Measurements from ENCODE around the gene BAHCC1. TPM values are rescaled to one million over a fixed set of nuclear protein-coding genes. Genes with fewer than 3 reads are reported as not detected.

BAHCC1 gene
- total RNA-seq, 1 experiment from 2014 or later, result 9.6 TPM

DNA sequence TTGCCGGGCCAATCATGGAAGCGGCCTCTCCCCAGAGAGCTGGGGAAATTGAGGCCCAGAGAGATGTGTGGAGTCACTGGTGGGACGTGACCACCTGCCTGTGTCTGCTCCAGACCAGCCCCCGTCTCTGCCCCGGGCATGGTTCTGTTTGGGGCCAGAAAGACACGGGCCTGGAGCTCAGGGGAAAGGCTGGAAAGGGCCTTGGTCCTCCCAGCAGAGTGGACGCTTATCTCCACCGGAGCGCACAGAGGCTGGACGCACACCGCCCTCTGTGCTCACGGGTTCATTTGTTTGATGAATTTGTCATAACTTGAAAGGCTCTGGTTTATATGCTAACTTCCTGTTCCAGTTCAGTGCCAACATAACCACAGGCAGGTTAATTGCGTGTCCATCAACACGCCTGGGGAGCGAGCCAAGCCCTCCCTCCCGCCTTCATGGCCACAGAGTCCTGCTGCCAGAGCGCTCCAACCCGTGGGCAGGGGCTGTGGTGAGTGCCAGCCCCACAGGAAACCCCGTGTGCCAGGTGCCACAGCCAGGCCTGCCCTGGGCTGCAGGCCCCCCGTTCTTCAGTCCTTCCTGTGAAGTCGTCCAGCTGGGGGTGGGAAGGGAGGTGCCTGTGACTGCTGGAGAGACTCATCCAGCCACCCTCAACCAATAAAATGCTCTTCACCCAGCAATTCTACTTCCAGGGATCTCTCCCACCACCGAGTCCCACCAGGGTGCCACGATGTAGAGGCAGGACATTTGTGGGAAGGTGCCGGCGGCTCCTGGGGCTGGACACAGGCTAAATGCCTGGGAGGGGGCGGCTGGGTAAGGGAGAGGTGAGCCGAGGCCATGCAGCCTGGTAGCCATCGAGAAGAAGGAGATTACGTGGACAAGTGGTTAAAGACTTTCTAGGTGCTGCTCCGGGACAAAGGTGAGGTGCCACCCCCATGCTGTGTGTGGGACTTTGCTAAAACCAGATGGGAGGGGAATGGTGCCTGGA is 29.4 kb upstream of the BAHCC1 start:
- in situ Hi-C loops (cut with HindIII; ENCODE audit: low sequenced_read_pairs), result no loop called here
- peak; percentile 29 for DNase-seq (ENCODE audit: low spot score)

GRCh38 chr17:81366648-81367047 is 28.6 kb upstream of the BAHCC1 start:
- DNase-seq (ENCODE audit: low spot score), result no peak

GRCh38 chr17:81367171-81367570 is 28.1 kb upstream of the BAHCC1 start:
- DNase-seq (ENCODE audit: low spot score), result no peak
- in situ Hi-C loops (cut with HindIII; ENCODE audit: low sequenced_read_pairs), result no loop called here

More at GRCh38 chr17:81366648-81367047, 28.6 kb upstream of the BAHCC1 start:
- in situ Hi-C loops (cut with HindIII; ENCODE audit: low sequenced_read_pairs), result no loop called here

- in situ Hi-C loops (cut with HindIII; ENCODE audit: low sequenced_read_pairs), result no loop called here
- no peak for DNase-seq (ENCODE audit: low spot score)
Observed at GRCh38 chr17:81368161-81369022, 26.9 kb upstream of the BAHCC1 start.

GRCh38 chr17:81370294-81370693 is 25.0 kb upstream of the BAHCC1 start:
- no peak for DNase-seq (ENCODE audit: low spot score)
- in situ Hi-C loops (cut with HindIII; ENCODE audit: low sequenced_read_pairs), result no loop called here

DNA sequence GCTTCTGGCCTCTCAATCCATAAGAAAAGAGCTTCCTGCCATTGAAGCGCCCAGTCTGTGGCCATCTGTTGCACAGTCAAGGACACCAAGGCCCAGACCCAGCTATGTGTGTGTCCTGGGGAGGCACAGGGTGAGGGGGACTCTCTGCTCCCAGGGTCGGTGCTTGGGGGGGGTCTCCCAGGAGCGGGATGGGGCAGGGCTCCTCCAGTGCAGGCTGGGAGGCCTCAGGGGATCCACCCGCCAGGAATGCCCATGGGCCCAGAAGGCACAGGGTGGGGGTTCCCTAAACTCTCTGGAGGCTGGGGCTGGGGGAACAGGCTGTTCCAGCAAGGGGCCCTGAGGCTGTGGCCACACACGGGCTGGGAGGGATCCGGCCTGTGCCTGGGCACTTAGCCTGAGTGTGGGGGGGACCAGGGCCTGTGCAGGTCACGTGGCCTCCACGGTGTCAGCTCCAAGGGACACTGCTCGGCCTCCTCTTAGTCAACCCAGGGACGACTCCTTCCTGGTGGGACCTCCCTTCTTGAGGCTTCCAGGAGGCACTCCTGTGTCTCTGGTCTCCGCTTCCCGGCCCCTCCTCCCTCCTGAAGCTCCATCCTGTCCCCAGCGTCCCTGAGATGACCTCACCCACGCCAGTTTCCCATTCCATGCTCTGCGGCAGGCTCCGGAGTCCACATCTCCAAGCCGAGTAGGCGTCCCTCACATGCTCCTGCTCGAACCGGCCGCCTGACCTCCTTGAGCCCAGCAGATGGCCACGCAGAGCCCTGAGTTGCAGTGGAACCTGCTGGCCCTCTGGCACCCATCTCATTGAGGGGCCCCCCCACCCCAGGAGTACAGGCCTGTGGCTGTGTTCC is 23.1 kb upstream of the BAHCC1 start:
- in situ Hi-C loops (cut with HindIII; ENCODE audit: low sequenced_read_pairs), result no loop called here
- DNase-seq (ENCODE audit: low spot score), result no peak

DNA sequence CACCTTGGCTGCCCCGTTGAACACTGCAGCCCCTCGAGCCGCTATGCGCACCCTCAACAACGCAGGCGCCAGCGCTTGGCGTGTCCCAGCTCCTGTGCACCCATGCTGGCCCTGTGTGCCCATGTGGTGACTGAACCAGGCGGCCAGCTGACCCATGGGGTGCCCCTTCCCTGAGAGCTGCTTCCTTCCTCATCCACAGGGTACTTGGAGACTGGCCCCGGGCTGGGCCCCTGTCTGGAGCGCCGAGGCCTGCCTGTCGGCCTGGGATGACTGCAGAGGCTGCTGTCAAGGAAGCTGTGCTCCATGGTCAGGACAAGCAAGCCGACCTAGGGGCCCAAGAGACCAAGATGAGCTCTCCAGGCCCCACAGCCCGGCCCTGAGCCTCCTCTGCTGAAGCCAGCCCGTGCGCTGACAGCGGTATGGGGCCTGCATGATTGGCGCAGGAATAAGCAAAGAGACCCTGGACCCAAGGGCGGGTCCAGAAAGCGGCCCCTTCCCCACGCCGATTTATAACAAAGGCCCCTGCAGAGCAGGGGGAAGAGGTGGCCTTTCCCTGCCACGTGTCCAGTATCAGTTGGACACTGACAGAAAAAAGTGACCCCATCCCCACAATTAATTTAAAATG is 21.6 kb upstream of the BAHCC1 start:
- DNase-seq (ENCODE audit: low spot score), result no peak
- in situ Hi-C loops (cut with HindIII; ENCODE audit: low sequenced_read_pairs), result no loop called here

- no peak for DNase-seq (ENCODE audit: low spot score)
- in situ Hi-C loops (cut with HindIII; ENCODE audit: low sequenced_read_pairs), result no loop called here
Observed at GRCh38 chr17:81374890-81375289, 20.4 kb upstream of the BAHCC1 start.

DNA sequence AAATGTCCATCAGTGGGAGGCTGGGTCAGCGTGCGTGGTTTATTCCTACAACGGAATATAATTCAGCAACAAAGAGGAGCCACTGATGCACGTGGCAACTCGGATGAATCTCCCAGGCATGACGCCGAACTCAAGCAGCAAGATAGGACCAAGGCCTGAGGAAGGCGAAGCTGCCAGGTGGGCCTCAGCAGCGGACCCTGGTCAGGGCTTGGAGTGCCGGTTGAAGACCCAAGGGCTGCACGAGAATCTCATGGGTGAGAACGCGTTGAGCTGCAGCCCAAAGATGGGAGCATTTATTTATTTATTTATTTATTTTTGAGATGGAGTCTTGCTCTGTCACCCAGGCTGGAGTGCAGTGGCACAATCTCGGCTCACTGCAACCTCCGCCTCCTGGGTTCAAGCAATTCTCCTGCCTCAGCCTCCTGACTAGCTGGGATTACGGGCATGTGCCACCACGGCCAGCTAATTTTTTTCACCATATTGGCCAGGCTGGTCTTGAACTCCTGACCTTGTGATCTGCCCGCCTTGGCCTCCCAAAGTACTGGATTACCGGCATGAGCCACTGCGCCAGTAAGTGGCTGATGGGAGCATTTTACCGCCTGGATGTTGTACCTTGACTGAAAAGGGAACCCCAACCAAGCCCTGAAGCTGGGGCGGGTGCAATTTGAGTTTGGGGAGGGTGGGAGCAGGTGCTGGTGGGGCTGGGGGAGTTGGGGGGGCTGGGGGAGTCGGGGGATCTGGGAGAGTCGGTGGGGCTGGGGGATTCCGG is 18.1 kb upstream of the BAHCC1 start:
- in situ Hi-C loops (cut with HindIII; ENCODE audit: low sequenced_read_pairs), result no loop called here
- DNase-seq (ENCODE audit: low spot score), result no peak

DNA sequence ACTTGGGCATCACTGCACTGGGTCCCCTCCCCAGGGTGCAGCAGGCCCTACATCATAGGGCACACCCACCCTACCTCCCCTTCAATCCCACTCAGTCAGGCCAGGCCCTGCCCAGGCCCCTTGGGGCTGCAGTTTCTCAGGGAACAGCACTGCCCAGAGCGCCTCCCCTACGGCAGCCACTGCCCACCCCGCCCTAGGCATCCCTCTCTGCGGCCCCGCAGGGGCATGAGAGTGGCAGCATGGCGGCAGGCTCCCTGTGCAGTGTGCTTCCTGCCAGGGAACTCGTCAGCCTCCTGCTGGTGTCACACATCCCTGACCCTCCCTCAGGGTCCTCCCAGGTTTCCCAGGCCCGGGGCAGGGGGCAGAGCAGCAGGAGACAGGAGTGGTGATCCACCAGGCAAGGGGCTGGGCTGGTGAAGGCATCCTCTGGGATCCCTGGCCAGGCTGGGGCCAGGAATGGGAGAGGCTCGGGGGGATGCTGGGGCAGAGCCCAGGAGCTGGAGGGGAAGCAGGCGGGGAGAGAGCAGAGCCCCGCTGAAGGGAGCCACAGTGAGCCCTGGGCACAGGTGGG is 16.2 kb upstream of the BAHCC1 start:
- in situ Hi-C loops (cut with HindIII; ENCODE audit: low sequenced_read_pairs), result no loop called here

GRCh38 chr17:81379523-81379942 is 15.7 kb upstream of the BAHCC1 start:
- in situ Hi-C loops (cut with HindIII; ENCODE audit: low sequenced_read_pairs), result no loop called here
- DNase-seq (ENCODE audit: low spot score), result no peak

More for the DNA sequence above, 16.2 kb upstream of the BAHCC1 start:
- no peak for DNase-seq (ENCODE audit: low spot score)

DNA sequence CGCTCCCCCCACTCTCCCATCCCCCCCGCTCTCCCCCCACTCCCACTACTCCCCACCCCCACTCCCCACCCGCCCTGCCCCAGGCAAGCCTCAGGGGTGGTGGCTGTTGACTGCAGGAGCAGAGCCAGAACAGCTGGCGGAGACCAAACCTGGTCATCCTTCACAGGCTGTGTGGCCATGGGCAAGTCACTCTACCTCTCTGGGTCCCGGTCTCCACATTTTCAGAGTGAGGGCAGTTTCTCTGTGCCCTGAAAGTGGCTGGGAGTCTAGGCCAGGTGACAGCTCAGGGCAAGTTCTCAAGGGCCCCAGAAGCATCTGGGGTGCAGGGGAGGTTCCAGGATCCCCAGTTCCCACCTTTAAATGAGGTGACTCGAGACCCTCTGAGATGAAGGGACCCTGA is 15.1 kb upstream of the BAHCC1 start:
- in situ Hi-C loops (cut with HindIII; ENCODE audit: low sequenced_read_pairs), result no loop called here
- no peak for DNase-seq (ENCODE audit: low spot score)

DNA sequence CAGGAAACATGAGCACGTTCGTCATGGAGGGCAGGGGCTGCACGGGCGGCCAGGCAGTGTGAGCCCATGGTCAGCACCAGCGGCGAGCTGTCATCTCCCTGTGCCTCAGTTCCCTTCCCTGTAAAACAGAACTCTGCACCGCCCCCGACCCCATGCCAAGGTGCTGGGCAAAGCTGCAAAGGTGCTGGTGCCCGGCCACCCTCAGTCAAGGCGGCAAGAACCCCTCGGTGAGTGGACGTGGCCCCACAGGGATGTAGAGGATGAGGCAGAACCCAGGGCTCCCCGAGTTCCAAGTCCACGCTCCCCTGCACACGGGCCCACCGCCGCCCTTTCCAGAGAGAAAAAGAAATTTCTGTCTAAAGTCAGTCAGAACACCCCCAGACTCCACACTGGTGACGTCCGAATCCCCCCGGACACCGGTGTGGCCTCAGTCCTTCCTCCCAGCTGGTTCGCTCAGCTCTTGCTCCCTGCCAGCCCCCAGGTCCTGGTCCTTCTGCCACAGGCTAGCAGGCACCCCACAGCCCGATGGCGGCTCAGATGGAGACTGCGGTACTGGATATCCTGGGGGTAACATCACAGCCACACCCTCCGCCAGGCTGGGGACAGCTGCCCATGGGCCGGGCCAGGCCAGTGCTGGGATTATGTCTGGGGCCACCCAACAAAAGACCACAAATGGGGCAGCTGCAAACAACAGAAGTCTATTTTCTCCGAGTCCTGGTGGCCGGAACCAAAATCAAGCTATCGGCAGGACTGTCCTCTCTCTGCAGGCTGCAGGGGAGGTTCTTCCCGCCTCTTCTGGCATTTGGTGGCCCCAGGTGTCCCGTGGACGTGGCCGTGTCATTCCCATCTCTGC is 14.4 kb upstream of the BAHCC1 start:
- DNase-seq (ENCODE audit: low spot score), result no peak
- in situ Hi-C loops (cut with HindIII; ENCODE audit: low sequenced_read_pairs), result no loop called here

DNA sequence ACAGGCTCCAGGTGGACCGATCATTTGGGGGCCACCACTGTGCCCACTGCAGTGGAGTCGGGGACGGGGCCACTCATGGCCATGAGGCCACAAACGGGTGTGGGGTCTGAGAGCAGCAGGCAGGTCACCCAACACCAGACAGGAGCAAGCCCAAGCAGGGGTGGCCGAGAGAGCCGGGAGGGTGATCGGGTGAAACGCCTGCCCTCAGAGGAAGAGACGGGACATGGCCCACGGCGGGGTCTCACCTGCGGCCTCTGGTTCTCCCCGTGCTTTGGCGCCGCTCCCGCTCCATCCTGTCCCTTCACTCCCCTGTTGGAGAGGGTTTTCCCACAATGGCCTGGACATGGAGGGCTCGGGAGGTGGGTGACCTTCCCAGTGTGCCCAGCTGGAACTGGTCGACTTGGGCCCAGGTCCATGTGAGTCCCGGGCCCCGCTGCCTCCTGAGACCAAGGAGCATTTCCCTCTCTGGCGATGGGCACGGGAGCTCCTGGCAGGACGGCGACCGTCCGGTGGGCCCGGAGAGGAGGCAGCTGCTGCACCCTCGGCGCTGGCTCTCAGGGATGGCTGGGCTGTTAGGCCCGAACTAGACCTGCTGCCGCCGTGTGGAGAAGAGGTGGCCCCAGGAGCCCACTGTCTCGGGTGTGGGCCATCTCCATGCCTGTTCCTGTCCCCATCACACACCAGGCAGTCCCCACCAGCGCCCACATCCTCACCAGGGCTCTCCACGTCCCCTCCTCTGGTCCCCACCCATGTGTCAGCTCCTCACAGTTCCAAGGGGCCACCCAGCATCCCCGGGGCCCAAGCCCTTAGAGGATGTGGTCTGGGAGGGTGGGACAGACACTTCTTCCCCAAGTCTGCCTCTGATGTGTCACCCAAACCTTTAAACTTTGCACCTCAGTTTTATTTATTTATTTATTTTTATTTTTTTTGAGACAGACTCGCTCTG is 13.4 kb upstream of the BAHCC1 start:
- in situ Hi-C loops (cut with HindIII; ENCODE audit: low sequenced_read_pairs), result no loop called here
- no peak for DNase-seq (ENCODE audit: low spot score)

DNA sequence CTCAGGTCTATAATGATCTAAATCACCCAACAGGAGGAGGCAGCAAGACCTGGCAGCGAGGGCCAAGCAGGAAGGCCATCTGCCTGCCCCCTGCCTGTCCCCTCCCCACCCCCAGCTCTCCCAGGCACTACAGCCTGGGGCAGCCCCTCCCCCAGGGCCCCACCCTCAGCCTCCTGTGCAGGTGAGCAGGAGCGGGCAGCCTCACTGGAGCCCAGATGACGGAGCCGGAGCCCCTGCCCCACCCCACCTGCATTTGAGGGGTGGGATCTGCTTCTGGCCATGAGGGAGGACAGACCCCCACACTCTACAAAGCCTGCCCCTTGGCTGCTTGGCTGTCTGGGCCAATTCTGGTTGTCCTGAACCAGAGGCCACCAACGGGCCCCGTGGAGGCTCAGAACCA is 12.4 kb upstream of the BAHCC1 start:
- DNase-seq (ENCODE audit: low spot score), result no peak
- in situ Hi-C loops (cut with HindIII; ENCODE audit: low sequenced_read_pairs), result no loop called here
